ENCODE results near the gene KRTAP4-7.
"Not testable (repeated sequence)": the region's sequence is repeated elsewhere in the genome, so short reads cannot be mapped to it uniquely, and the experiment has no call there.

- TF ChIP-seq EZH2 (IDR thresholded peaks at IDR 0.05; ENCODE audit: insufficient read depth, poor library complexity, severe bottlenecking); EZH2phosphoT487 (IDR thresholded peaks at IDR 0.05; ENCODE audit: insufficient read depth, low read depth): not testable (repeated sequence)
Measured at GRCh38 chr17:41034346-41034935, 49.5 kb upstream of the KRTAP4-7 start, which contains the start of gene KRTAP1-3.
